Astrocyte of the cerebellum (primary cell): ENCODE measurements around the gene KDELR3.

Source experiments
- DNase-seq: peaks from one replicate; pipeline ENCODE4 v3.0.0-alpha.2; 2011; ENCODE audit warnings: low read depth
- H3K4me3 ChIP-seq: 2 replicates; pipeline ENCODE4 v1.5.1; 2011; ENCODE audit warnings: mild to moderate bottlenecking, low read depth, low read length, moderate library complexity
- CTCF ChIP-seq: IDR thresholded peaks from 2 replicates; pipeline ENCODE4 v1.5.1; 2012; ENCODE audit warnings: low read length, low read depth, moderate library complexity, mild to moderate bottlenecking; ENCODE audit errors: missing control alignments
- in situ Hi-C: cut with HindIII; loops from 2 replicates; pipeline ENCODE4 v1.10.0; 2017; ENCODE audit warnings: low sequenced_read_pairs

KDELR3 gene

DNA sequence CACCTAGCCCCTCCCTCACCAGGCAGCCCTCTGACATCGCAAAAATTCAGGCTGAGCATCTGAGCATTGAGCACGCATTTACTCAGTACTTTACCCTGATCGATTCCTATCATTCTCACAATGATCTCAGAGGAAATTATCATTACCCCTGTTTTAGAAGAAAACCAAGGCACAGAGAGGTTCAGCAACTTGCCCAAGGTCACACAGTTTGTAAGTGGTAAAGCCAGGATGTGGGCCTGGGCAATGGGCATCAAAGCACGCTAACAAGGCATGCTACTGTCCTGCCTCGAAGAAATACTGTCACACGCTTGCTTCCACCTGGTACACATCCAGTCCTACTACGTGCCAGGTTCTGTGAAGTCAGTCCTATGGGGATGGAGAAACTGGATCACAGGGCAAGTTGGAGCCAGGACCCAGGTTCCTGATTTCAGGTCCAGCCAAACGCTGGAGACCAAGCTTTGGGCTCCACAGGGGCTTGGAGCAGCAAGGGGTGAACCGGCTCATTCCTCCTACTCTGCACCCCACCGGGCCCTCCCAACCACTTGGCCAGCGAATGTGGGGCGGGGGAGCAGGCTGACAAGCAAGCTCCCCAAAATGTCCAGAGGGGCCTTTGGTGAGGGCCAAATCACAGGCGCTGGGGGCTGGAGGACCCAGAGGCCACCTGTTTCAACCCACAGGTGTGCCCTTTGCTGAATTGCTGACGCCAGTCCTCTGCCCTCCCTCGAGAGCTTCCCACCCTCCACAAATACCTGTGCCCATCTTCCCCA, 31.1 kb upstream of the KDELR3 start:
- in situ Hi-C loops, result no loop called here
- DNase-seq, result no peak
- H3K4me3 ChIP-seq, result no peak overlapping the region
- TF ChIP-seq CTCF, result no peak

DNA sequence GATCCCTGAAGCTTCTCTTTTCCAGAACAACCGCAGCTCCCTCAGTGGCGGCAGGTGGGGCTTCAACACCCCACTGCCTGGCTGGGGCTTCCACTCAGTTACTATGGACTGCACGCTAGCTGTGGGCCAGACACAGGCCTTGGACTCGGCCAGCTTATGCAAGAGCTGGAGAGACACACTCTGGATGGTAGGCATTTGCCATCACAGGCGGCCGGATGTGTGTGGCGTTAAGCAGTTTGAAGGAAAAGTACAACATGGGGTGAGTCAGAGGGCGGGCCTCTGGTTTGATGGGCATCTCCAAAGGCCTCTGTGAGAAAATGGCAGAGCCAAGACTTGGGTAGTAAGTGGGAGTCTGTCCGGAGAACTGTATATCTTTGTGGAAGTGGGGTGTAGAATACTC, 30.5 kb upstream of the KDELR3 start:
- TF ChIP-seq CTCF, result no peak
- no peak for DNase-seq
- in situ Hi-C loops, result no loop called here
- no peak overlapping the region for H3K4me3 ChIP-seq

DNA sequence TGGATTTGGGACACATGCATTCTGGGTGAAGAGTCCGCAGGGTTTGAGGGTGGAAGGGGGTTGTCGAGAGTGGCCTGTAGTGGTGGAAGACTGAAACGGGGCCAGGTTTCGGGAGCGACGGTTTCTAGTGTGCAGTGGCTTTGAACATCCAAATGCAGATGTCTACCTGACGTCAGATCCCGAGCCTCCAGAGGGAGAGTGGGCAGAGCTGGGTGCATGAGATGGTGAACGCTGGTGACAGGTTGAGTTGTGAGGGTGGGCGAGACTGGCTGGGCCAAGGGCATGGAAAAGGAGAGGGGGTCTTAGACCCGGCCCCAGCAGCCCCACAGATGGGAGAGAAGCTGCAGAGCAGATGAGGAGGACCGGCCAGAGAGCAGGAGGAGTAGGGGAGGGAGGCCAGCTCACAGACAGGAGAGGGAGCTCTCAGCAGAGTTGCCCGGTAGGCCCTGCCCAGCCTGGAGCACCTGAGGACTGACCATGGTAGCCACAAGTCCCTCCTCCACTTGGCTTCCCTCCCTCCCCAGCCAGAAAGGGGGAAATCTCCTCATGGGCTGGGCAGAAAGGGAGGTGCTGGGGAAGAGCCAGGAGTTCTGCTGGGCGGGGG, 27.0 kb upstream of the KDELR3 start:
- TF ChIP-seq CTCF, result no peak

DNA sequence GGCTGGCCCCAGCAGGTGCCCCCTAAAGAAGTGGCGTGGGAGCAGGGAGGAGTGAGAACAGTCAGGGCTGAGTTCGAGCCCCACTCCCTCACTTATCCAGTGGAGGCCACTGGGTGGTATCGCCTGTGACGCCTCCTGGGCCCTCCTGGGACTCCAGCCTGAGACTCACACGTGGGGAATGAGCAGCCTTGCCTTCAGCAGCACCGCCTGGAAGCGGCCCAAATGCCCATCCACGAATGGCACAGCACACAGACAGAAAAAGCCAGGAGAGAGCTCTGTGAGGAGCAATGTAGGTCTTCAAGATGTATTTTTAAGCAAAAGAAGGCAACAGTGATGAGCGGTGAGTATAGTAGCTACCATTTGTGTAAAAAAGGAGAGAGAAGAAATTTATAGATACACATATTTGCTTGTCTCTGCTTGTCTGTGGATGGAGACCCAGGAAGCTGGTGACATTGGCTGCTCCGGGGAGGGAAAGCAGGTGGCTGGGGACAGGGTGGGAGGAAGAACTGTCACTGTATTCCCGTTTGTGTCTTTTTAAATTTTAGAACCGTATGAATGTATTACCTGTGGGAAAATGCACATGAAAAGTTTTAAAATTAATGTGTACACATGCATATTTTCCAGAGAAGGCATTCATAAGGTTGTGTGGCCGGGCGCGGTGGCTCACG, 26.1 kb upstream of the KDELR3 start:
- no peak for DNase-seq
- no peak for TF ChIP-seq CTCF
- in situ Hi-C loops, result no loop called here
- H3K4me3 ChIP-seq, result no peak overlapping the region

More for the DNA sequence above, 27.0 kb upstream of the KDELR3 start:
- no peak for DNase-seq
- no peak overlapping the region for H3K4me3 ChIP-seq
- in situ Hi-C loops, result no loop called here

DNA sequence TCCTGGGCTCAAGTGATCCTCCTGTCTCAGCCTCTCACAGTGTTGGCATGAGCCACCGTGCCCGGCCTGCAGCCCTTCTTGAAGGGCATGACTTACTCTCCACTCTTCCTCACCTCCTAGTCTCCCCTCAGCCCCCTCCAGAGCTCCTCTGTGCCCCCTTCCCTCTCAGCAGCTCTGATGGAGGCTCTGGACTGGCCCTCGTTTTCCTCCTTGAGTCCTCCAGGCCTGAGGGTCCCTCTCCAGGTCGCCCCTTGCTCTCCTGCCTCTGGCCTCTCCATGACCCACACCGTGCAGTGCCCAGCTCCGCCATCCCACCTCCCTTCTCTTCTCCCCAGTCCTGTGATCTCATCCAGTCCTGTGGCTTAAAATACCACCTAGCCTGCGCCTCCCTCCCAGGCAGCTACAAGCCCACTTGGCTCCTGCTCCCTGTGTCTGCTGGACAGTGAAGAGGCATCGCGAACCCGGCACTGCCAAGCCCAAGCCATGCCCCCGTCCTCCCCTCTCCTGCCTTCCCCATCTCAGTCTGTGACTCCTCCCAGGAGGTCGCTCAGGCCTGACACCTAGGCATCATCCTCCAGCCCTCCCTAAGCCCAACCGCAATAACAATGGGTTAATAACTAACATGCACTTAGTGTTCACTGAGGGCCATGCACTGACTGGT, 24.8 kb upstream of the KDELR3 start:
- H3K4me3 ChIP-seq, result no peak overlapping the region
- in situ Hi-C loops, result no loop called here
- no peak for TF ChIP-seq CTCF
- no peak for DNase-seq

- in situ Hi-C loops, result no loop called here
- no peak overlapping the region for H3K4me3 ChIP-seq
- TF ChIP-seq CTCF, result no peak
- DNase-seq, result no peak
These were observed 24.0 kb upstream of the KDELR3 start for GRCh38 chr22:38443628-38444521.
